Prostate gland (tissue), 2 donors: ENCODE measurements around the gene MAML3.

Experiments used
- POLR2A ChIP-seq: fragments of 450-650 bp; IDR thresholded peaks from one replicate; pipeline ENCODE4 v1.6.1; 2016; ENCODE audit warnings: antibody characterized with exemption, mild to moderate bottlenecking
- POLR2AphosphoS5 ChIP-seq: sonication (generic); formaldehyde crosslinking; IDR thresholded peaks from one replicate; pipeline ENCODE4 v1.6.1; 2017; ENCODE audit warnings: antibody characterized with exemption
- TF ChIP-seq, protein P1 (sequence below), 4 experiments: fragments of 200-600 bp in 2 of 4; fragments of 450-650 bp in 2 of 4; sonication (generic) in 2 of 4; IDR thresholded peaks; 1 replicate in 3 of 4; 2 replicates in 1 of 4; pipeline ENCODE4 v1.5.1; 2016 to 2019; ENCODE audit warnings: antibody characterized with exemption in 4 of 4, mild to moderate bottlenecking in 2 of 4, moderate library complexity in 2 of 4

- TF ChIP-seq POLR2A (no peak), POLR2AphosphoS5 (no peak)
- TF ChIP-seq, protein P1, sequence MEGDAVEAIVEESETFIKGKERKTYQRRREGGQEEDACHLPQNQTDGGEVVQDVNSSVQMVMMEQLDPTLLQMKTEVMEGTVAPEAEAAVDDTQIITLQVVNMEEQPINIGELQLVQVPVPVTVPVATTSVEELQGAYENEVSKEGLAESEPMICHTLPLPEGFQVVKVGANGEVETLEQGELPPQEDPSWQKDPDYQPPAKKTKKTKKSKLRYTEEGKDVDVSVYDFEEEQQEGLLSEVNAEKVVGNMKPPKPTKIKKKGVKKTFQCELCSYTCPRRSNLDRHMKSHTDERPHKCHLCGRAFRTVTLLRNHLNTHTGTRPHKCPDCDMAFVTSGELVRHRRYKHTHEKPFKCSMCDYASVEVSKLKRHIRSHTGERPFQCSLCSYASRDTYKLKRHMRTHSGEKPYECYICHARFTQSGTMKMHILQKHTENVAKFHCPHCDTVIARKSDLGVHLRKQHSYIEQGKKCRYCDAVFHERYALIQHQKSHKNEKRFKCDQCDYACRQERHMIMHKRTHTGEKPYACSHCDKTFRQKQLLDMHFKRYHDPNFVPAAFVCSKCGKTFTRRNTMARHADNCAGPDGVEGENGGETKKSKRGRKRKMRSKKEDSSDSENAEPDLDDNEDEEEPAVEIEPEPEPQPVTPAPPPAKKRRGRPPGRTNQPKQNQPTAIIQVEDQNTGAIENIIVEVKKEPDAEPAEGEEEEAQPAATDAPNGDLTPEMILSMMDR (IDR thresholded peaks at IDR 0.05): no peak
These were observed 293.5 kb downstream of the MAML3 start for GRCh38 chr4:139860435-139861024.
